ENCODE data around the gene DTD2. TPM values are rescaled to one million over a fixed set of nuclear protein-coding genes. Genes with fewer than 3 reads are reported as not detected.

DTD2 gene
- total and polyA plus RNA-seq, 2 of the 4 experiments (the other 2 are of a cell fraction): 16.9 to 24.9 TPM

- H3K23ac ChIP-seq (ENCODE audit: low read depth, low read length): no peak within 1 kb of the TSS
- no peaks in the 10 kb centered on the region for H4K20me1 ChIP-seq (ENCODE audit: insufficient read depth, low read length)
- BruUV-seq (replicated peaks): no TSS peak
- H3K4ac ChIP-seq (ENCODE audit: low read depth, low read length): no peak within 1 kb of the TSS
- intact Hi-C loops (cut with micrococcal nuclease): no loop called here
- H2BK20ac ChIP-seq (ENCODE audit: low read depth, low read length): no peak within 1 kb of the TSS
- H3K9me1 ChIP-seq (ENCODE audit: insufficient read depth, low read length): no peaks in the 10 kb centered on the region
- H3K14ac ChIP-seq (replicated peaks; ENCODE audit: low read depth, low read length): no peak within 1 kb of the TSS
- H2AK9ac ChIP-seq (replicated peaks; ENCODE audit: low read depth, low read length, poor library complexity): no peak within 1 kb of the TSS
- H3K27me3 ChIP-seq (ENCODE audit: control insufficient read depth, insufficient read depth, low read length): peaks cover 3% of the 10 kb centered on the region
- H3K9ac ChIP-seq (ENCODE audit: low read depth, low read length): no peak within 1 kb of the TSS
- ATAC-seq (ENCODE audit: low read depth): no peak
- H3K4me2 ChIP-seq (ENCODE audit: low read depth, low read length): no peak within 1 kb of the TSS
- ChIA-PET CTCF (no interaction called here), POLR2A (ENCODE audit: unreplicated experiment) (no interaction called here)
- no peak within 1 kb of the TSS for H3K18ac ChIP-seq (ENCODE audit: low read depth, low read length)
- H3K36me3 ChIP-seq (ENCODE audit: control insufficient read depth, insufficient read depth, low read length): no peaks in the 10 kb centered on the region
- H4K8ac ChIP-seq (ENCODE audit: low read depth in 2 of 2, low read length in 2 of 2): no peak within 1 kb of the TSS
- no peaks in the 10 kb centered on the region for H3K9me3 ChIP-seq (ENCODE audit: control insufficient read depth, insufficient read depth, low read length)
- no peak within 1 kb of the TSS for H3K4me3 ChIP-seq (ENCODE audit: insufficient read depth, low read depth, low read length)
- H2BK5ac ChIP-seq (ENCODE audit: low read depth, low read length, poor library complexity, severe bottlenecking): no peak within 1 kb of the TSS
- no peak for DNase-seq
- no peak within 1 kb of the TSS for H4K91ac ChIP-seq (ENCODE audit: insufficient read depth, low read depth, low read length)
- no peak within 1 kb of the TSS for H2AK5ac ChIP-seq (ENCODE audit: low read depth, low read length)
- dilution Hi-C loops (cut with HindIII; ENCODE audit: low sequenced_read_pairs, unreplicated experiment): no loop called here
- in situ Hi-C loops (cut with MboI; ENCODE audit: low sequenced_read_pairs): no loop called here
- H2BK15ac ChIP-seq (ENCODE audit: low read depth, low read length): no peak within 1 kb of the TSS
- H3K56ac ChIP-seq (ENCODE audit: extremely low read depth, insufficient read depth, low read length): no peak within 1 kb of the TSS
- no peaks in the 10 kb centered on the region for H3K79me1 ChIP-seq (ENCODE audit: low read depth in 1 of 2, low read length in 2 of 2)
- H2BK120ac ChIP-seq (ENCODE audit: low read depth, low read length): no peak within 1 kb of the TSS
- no peak within 1 kb of the TSS for H2AFZ ChIP-seq (replicated peaks; ENCODE audit: low read length, poor library complexity)
- no peak for TF ChIP-seq CEBPB (IDR thresholded peaks at IDR 0.05; ENCODE audit: low read depth, low read length)
- TF ChIP-seq POLR2A (IDR thresholded peaks at IDR 0.05; ENCODE audit: low read depth, low read length): no peak
- TF ChIP-seq MXI1 (IDR thresholded peaks at IDR 0.05; ENCODE audit: borderline replicate concordance, low read depth, low read length): no peak
- TF ChIP-seq, protein P1, sequence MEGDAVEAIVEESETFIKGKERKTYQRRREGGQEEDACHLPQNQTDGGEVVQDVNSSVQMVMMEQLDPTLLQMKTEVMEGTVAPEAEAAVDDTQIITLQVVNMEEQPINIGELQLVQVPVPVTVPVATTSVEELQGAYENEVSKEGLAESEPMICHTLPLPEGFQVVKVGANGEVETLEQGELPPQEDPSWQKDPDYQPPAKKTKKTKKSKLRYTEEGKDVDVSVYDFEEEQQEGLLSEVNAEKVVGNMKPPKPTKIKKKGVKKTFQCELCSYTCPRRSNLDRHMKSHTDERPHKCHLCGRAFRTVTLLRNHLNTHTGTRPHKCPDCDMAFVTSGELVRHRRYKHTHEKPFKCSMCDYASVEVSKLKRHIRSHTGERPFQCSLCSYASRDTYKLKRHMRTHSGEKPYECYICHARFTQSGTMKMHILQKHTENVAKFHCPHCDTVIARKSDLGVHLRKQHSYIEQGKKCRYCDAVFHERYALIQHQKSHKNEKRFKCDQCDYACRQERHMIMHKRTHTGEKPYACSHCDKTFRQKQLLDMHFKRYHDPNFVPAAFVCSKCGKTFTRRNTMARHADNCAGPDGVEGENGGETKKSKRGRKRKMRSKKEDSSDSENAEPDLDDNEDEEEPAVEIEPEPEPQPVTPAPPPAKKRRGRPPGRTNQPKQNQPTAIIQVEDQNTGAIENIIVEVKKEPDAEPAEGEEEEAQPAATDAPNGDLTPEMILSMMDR (conservative IDR thresholded peaks at IDR 0.05; ENCODE audit: low read depth, low read length): no peak
- no peak for TF ChIP-seq SMC3 (IDR thresholded peaks at IDR 0.05; ENCODE audit: low read depth, low read length)
- no peak for TF ChIP-seq NFE2L2 (IDR thresholded peaks at IDR 0.05; ENCODE audit: low read depth, low read length)
- TF ChIP-seq, protein P2, sequence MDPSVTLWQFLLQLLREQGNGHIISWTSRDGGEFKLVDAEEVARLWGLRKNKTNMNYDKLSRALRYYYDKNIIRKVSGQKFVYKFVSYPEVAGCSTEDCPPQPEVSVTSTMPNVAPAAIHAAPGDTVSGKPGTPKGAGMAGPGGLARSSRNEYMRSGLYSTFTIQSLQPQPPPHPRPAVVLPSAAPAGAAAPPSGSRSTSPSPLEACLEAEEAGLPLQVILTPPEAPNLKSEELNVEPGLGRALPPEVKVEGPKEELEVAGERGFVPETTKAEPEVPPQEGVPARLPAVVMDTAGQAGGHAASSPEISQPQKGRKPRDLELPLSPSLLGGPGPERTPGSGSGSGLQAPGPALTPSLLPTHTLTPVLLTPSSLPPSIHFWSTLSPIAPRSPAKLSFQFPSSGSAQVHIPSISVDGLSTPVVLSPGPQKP (IDR thresholded peaks at IDR 0.05; ENCODE audit: borderline replicate concordance, low read depth, low read length): no peak
- TF ChIP-seq RAD21 (IDR thresholded peaks at IDR 0.05; ENCODE audit: low read length): no peak
- TF ChIP-seq RFX5 (IDR thresholded peaks at IDR 0.05; ENCODE audit: low read depth, low read length): no peak
- no peak for TF ChIP-seq USF2 (IDR thresholded peaks at IDR 0.05; ENCODE audit: low read depth, low read length)
- no peak for TF ChIP-seq MAFK (IDR thresholded peaks at IDR 0.05; ENCODE audit: low read depth, low read length)
- TF ChIP-seq BHLHE40 (IDR thresholded peaks at IDR 0.05; ENCODE audit: low read depth, low read length): no peak
- TF ChIP-seq MAZ (IDR thresholded peaks at IDR 0.05; ENCODE audit: borderline replicate concordance, low read depth, low read length): no peak
- no peak for TF ChIP-seq FOS (IDR thresholded peaks at IDR 0.05; ENCODE audit: low read depth, low read length)
- TF ChIP-seq CHD1 (IDR thresholded peaks at IDR 0.05; ENCODE audit: low read depth, low read length): no peak
- TF ChIP-seq RCOR1 (IDR thresholded peaks at IDR 0.05; ENCODE audit: insufficient replicate concordance, low read length): no peak
- H3K4me1 ChIP-seq (ENCODE audit: control insufficient read depth, insufficient read depth, low read length): no peaks in the 10 kb centered on the region
- no peak within 1 kb of the TSS for H4K5ac ChIP-seq (ENCODE audit: low read depth, low read length)
- no peak within 1 kb of the TSS for H3K27ac ChIP-seq (ENCODE audit: insufficient read depth, low read length)
- 25% methylated on average over 1 of the region's 1 CpG; no CpG with 5 or more reads in 1 of the 2 experiments for WGBS, 2 experiments (ENCODE audit: extremely low coverage in 2 of 2, insufficient read length in 1 of 2)
These were observed 30.6 kb upstream of the DTD2 start, which contains the start of gene GPR33 for GRCh38 chr14:31487886-31488285. GPR33 (minus strand) TSS chr14:31488039; CDS start chr14:31483965, 4,074 bp downstream.
